ENCODE measurements around the gene TSPO2.

TSPO2 gene

DNA sequence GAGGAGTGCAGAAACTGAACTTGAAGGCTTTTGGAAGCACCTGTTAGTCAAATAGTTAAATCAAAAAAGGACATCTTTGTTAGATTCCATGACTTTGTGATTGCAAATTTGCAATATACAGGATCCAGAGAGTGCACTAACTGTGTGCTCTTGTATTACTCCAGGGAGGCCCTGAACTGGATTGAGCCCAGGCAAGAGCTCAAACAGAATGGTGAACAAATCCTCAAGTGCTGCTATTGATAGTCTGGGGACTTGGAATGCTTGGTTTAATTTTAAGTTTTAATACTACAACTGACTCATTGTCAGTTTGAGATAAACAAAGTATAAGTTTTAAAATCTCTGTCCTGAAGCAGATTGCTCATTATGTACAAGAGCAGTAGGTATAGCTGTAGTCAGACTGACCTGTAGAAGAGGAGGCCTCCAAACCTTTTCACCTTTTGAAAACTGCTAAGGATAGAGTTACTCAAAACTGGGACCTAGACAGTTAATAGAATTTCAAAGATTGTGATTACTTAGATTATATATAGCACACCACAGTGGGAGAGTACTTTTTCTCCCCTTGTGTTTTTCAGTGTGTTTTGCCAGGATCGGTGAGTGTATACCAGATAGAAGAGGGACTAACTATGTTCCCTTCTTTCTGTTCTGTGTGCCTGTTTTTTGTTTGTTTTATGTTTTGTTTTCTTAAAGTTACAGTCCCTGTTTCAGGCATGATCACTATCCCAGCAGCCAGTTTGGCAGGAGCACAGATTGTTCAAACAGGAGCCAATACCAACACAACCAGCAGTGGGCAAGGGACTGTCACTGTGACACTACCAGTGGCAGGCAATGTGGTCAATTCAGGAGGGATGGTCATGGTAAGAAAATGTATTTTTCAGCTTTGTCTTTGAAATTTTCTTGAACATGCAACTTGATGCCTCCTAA, 48.8 kb downstream of the TSPO2 start:
- H3K9me3 Mint-ChIP-seq: no peaks in the 10 kb centered on the region
- no peaks in the 10 kb centered on the region for H3K4me1 Mint-ChIP-seq (ENCODE audit: low read depth)
- DNase-seq: no peak
- H3K4me3 Mint-ChIP-seq: no peak overlapping the region
- H3K36me3 Mint-ChIP-seq (ENCODE audit: low read depth): peaks cover 93% of the 10 kb centered on the region
- H3K27me3 Mint-ChIP-seq: no peaks in the 10 kb centered on the region
- no peak overlapping the region for H3K27ac Mint-ChIP-seq

DNA sequence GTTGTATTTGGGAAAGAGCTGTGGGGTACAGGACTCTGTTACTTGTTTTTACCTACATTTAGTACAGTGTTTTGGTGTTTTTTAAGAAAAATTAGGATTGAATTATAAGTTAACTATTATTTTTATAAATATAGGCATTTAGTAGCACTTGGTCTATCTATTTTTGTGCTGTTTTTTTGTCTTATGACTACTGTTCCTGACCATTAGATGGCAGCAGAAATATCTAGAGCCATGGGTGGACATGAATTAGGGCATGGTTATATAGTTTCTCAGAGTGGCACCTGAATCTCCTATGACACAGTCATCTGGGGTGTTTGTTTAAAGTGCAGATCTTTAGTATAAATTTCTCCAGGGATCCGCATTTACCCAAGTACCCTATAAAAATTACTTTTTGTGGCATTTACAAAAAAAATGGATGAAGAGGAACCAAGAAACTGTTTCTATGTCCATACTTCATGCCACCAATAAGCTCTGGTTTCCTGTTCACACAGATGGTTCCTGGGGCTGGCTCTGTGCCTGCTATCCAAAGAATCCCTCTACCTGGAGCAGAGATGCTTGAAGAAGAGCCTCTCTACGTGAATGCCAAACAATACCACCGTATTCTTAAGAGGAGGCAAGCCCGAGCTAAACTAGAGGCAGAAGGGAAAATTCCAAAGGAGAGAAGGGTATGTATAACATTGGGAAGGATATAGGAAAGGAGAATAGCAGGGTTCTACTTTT, 50.3 kb downstream of the TSPO2 start:
- Mint-ChIP-seq H3K9me3 (no peaks in the 10 kb centered on the region), H3K4me3 (no peak overlapping the region), H3K27ac (peak overlapping the region; percentile 78), H3K4me1 (ENCODE audit: low read depth) (no peaks in the 10 kb centered on the region), H3K36me3 (ENCODE audit: low read depth) (peaks cover 93% of the 10 kb centered on the region), H3K27me3 (no peaks in the 10 kb centered on the region)
- no peak for DNase-seq

GRCh38 chr6:41093729-41094128, 51.5 kb downstream of the TSPO2 start:
- Mint-ChIP-seq H3K27ac (no peak overlapping the region), H3K27me3 (no peaks in the 10 kb centered on the region), H3K4me3 (no peak overlapping the region), H3K9me3 (no peaks in the 10 kb centered on the region), H3K4me1 (ENCODE audit: low read depth) (peaks cover under 1% of the 10 kb centered on the region), H3K36me3 (ENCODE audit: low read depth) (peaks cover 95% of the 10 kb centered on the region)
- DNase-seq: no peak
